ENCODE data around the gene CELSR1. TPM values are rescaled to one million over a fixed set of nuclear protein-coding genes. Genes with fewer than 3 reads are reported as not detected.

CELSR1 gene
- total RNA-seq, 4 donors from 2014 or later, result 18.4 to 56.0 (median 31.0) TPM

DNA sequence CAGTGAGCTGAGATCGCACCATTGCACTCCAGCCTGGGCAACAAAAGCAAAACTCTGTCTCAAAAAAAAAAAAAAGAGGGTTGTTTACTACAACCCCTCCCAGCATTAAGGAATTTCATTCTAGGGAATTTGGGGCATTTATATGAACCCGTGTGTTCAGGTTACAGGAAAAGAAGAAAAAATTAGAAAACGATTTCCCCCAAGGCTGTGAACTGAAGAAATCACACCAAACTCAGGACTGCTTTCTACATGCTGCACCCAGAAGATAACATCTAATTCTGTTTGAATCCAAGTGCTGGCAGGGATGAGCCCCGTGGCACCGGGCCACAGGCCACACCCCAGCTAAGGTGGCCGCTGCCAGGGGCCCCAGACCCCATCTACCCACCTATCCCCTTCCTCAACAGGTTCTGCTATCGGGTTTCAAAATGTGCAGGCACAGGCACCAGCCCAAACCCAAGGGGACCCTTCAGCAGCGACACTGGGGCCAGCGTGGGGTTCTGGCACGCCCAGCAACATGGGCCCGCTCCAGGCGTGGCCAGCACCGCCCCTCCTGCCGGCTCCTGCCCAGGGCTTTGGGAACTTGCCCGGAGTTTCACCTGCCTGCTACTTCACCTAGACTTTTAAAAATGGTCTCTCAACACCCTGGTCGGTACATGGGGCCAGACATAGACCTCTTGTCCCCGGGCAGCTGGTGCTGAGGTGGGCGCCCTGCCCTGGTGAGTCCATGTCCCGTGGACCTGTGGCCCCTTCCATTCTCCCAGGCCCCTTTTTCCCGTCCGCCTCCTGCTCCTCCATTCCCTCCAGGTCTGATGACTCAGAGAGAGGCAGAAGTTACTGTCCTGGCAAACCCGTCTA is 11.8 kb downstream of the CELSR1 start:
- peaks cover 0 to 12% of the 10 kb centered on the region in 2 donors for H3K4me1 ChIP-seq
- no peaks in the 10 kb centered on the region for H3K36me3 ChIP-seq
- no peaks in the 10 kb centered on the region for H3K9me3 ChIP-seq
- H3K4me3 ChIP-seq (replicated peaks in 1 of 3), result no peak overlapping the region
- DNase-seq, result peak; percentile 36 to 49
- H3K27ac ChIP-seq, result peak overlapping the region in 1 of 3 donors; percentile 50
- H3K27me3 ChIP-seq, result no peaks in the 10 kb centered on the region
- intact Hi-C loops (cut with DNase I), result no loop called here
- WGBS, 2 donors, result 77 to 83% methylated on average over 9 to 22 of the region's 22 CpGs
- TF ChIP-seq, protein P1, sequence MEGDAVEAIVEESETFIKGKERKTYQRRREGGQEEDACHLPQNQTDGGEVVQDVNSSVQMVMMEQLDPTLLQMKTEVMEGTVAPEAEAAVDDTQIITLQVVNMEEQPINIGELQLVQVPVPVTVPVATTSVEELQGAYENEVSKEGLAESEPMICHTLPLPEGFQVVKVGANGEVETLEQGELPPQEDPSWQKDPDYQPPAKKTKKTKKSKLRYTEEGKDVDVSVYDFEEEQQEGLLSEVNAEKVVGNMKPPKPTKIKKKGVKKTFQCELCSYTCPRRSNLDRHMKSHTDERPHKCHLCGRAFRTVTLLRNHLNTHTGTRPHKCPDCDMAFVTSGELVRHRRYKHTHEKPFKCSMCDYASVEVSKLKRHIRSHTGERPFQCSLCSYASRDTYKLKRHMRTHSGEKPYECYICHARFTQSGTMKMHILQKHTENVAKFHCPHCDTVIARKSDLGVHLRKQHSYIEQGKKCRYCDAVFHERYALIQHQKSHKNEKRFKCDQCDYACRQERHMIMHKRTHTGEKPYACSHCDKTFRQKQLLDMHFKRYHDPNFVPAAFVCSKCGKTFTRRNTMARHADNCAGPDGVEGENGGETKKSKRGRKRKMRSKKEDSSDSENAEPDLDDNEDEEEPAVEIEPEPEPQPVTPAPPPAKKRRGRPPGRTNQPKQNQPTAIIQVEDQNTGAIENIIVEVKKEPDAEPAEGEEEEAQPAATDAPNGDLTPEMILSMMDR (IDR thresholded peaks at IDR 0.05), result no peak
- TF ChIP-seq POLR2A (IDR thresholded peaks at IDR 0.05), result no peak

DNA sequence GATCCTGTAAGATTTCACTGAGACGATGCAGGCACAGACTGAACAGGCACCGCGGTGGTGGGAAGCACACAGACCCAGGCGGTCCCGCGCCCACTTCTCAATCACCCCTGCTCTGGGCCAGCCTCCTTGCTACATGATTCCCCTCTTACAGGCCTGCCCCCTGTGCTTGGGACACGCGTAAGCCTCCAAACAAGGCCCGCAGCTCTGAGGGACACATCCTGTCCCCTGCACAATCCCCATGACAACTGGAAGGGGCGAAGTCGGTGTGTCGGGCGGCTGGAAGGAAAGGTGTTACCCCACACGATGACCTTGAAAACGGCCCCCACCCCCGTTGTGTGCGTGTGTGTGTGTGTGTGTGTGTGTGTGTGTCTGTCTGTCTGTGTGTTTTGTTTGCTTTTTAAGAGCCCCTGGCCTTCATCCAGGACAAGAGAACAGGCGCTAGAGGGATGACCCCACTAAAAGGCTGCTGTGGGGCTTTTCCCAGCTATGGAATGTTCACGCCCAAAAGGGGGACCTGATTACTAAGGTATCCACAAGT is 13.1 kb downstream of the CELSR1 start:
- no peak for TF ChIP-seq POLR2A (IDR thresholded peaks at IDR 0.05)
- TF ChIP-seq, protein P1 (IDR thresholded peaks at IDR 0.05), result no peak
- DNase-seq, result no peak
- H3K27me3 ChIP-seq, result no peaks in the 10 kb centered on the region
- intact Hi-C loops (cut with DNase I), result no loop called here
- no peak overlapping the region for H3K4me3 ChIP-seq (replicated peaks in 1 of 3)
- 66 to 76% methylated on average over 17 to 19 of the region's 19 CpGs for WGBS, 2 donors
- peaks cover 0 to 12% of the 10 kb centered on the region in 2 donors for H3K4me1 ChIP-seq
- H3K27ac ChIP-seq, result no peak overlapping the region
- H3K36me3 ChIP-seq, result no peaks in the 10 kb centered on the region
- H3K9me3 ChIP-seq, result no peaks in the 10 kb centered on the region

DNA sequence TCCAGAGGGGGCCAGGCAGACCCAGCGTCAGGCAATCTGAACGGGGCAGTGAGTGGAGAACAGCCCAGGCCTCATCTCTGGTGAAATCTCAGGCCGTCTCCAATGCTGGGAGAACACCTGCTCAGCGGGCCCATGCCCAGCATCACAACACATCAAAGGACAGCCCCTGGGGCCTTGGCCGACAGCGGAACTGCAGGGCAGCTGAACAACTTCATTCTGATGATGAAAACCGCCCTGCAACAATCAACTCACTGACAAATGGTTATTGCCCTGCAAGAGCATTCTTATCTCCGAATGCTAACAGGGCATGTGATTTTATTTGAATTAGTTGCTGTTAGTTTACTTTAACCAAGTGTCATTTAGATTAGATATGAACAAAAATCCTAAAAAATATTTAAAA is 14.6 kb downstream of the CELSR1 start:
- H3K36me3 ChIP-seq, result no peaks in the 10 kb centered on the region
- intact Hi-C loops (cut with DNase I), result no loop called here
- TF ChIP-seq, protein P1 (IDR thresholded peaks at IDR 0.05), result no peak
- TF ChIP-seq POLR2A (IDR thresholded peaks at IDR 0.05), result no peak
- H3K9me3 ChIP-seq, result no peaks in the 10 kb centered on the region
- no peaks in the 10 kb centered on the region for H3K27me3 ChIP-seq
- no peak for DNase-seq
- H3K4me3 ChIP-seq (replicated peaks in 1 of 3), result no peak overlapping the region
- H3K4me1 ChIP-seq, result peaks cover 0 to 12% of the 10 kb centered on the region in 2 donors
- no peak overlapping the region for H3K27ac ChIP-seq
- WGBS, 2 donors, result 61 to 71% methylated on average over 8 of the region's 8 CpGs

DNA sequence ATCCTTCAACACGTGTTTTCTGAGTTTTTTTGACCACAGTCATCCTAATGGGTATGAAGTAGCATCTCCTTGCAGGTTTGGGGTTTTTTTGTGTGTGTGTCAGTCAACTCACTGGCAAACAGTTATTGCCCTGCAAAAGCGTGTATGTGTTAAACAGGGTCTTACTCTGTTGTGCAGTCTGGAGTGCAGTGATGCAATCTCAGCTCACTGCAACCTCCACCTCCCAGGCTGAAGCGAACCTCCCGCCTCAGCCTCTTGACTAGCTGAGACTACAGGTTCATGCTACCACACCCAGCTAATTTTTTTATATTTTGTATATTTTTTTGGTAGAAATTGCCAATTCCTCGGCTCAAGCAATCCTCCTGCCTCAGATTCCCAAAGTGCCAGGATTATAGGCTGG is 15.4 kb downstream of the CELSR1 start:
- no peaks in the 10 kb centered on the region for H3K36me3 ChIP-seq
- H3K4me3 ChIP-seq (replicated peaks in 1 of 3), result no peak overlapping the region
- H3K27me3 ChIP-seq, result no peaks in the 10 kb centered on the region
- TF ChIP-seq, protein P1 (IDR thresholded peaks at IDR 0.05), result no peak
- no peak for TF ChIP-seq POLR2A (IDR thresholded peaks at IDR 0.05)
- no peaks in the 10 kb centered on the region for H3K9me3 ChIP-seq
- 89 to 93% methylated on average over 5 of the region's 5 CpGs for WGBS, 2 donors
- no peak for DNase-seq
- H3K27ac ChIP-seq, result no peak overlapping the region
- intact Hi-C loops (cut with DNase I), result no loop called here
- peaks cover 0 to 12% of the 10 kb centered on the region in 2 donors for H3K4me1 ChIP-seq

DNA sequence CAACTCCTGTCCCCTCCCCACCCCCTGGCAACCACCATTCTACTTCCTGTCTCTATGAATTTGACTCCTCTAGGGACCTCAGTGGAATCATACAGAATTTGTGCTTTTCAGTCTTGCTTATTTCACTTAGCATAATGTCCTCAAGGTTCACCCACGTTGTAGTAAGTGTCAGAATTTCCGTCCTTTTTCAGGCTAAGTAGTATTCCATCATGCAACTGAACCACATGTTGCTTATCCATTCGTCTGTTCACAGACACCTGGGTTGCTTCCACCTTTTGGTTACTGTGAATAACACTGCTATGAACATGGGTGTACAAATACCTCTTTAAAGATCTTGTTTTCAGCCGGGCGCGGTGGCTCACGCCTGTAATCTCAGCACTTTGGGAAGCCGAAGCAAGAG is 16.5 kb downstream of the CELSR1 start:
- no peak overlapping the region for H3K27ac ChIP-seq
- intact Hi-C loops (cut with DNase I), result no loop called here
- TF ChIP-seq POLR2A (IDR thresholded peaks at IDR 0.05), result no peak
- TF ChIP-seq, protein P1 (IDR thresholded peaks at IDR 0.05), result no peak

More for the DNA sequence above, 16.5 kb downstream of the CELSR1 start:
- no peak for DNase-seq
- Histone ChIP-seq H3K36me3 (no peaks in the 10 kb centered on the region), H3K9me3 (no peaks in the 10 kb centered on the region), H3K4me3 (replicated peaks in 1 of 3) (no peak overlapping the region), H3K27me3 (no peaks in the 10 kb centered on the region), H3K4me1 (peaks cover 0 to 5% of the 10 kb centered on the region in 2 donors)
- 95 to 96% methylated on average over 8 of the region's 8 CpGs for WGBS, 2 donors

Data from thyroid gland (tissue), 4 donors.